ENCODE measurements around the gene GCLM. TPM values are rescaled to one million over a fixed set of nuclear protein-coding genes. Genes with fewer than 3 reads are reported as not detected.
A peak's percentile ranks its signal among the peaks of the same experiment; 100 is the strongest.
"Not testable (repeated sequence)": the region's sequence is repeated elsewhere in the genome, so short reads cannot be mapped to it uniquely, and the experiment has no call there.

The GCLM gene
- total RNA-seq, 2 donors from 2014 or later = 16.9 to 17.6 TPM

DNA sequence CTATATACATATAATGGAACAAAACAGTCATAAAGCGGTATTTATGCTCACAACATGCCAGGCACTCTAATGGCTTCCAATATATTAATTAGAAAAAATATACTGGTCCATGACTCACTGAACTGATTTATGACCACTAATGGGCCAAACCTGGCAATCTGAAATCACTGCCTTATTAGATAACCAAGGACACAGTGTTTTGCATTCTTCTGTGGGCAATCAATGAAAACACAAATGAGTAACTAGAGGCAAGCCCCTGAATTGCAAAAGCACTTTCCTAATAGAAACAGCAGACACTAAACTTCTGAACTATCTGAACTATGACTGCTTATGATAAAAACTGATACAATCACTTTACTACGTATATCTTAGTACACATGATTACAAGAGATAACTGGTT, 3.5 kb downstream of the GCLM start:
- Mint-ChIP-seq H3K36me3 (peaks cover 12 to 13% of the 10 kb centered on the region in 2 donors), H3K9me3 (peaks cover 0 to 4% of the 10 kb centered on the region in 2 donors), H3K27ac (no peak overlapping the region)
- ATAC-seq (no peak), DNase-seq (ENCODE audit: low spot score in 2 of 2) (no peak)

DNA sequence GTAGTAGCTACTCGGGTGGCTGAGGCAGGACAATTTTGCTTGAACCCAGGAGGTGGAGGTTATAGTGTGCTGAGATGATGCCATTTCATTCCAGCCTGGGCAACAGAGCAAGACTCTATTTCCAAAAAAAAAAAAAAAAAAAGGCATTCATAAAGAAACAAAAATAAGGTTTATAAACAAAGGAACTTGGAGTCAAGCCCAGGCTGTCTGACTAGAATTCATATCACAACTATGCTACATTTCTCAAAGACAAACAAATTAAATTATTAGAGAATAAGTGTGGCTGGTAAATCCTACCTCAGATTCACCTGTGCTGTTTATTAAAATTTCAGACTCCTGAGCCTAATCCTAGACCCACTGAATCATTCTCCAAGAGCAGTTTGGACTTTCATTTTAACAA, 4.2 kb downstream of the GCLM start:
- ATAC-seq = no peak
- DNase-seq (ENCODE audit: low spot score in 2 of 2) = no peak
- no peak overlapping the region for H3K27ac Mint-ChIP-seq
- peaks cover 10 to 11% of the 10 kb centered on the region in 2 donors for H3K36me3 Mint-ChIP-seq
- peaks cover 0 to 2% of the 10 kb centered on the region in 2 donors for H3K9me3 Mint-ChIP-seq

DNA sequence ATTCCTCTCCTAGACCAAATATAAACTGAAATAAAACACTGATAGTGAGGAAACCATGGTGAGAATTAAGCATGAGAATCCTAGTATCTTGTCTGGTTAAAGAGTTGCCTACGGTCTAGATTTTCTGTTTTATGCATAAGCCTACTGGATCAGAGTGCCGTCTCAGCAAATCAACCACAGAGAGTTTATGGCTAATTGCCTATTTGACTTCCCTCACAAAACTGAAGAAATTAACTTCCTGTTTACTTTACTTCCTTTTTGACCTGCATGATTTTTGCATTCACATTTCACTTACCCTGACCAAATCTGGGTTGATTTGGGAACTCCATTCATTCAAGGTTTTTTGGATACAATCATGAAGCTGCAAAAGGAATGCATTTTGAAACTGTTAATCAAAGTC, 5.0 kb downstream of the GCLM start:
- H3K36me3 Mint-ChIP-seq = peaks cover 6% of the 10 kb centered on the region in 2 donors
- ATAC-seq (no peak), DNase-seq (ENCODE audit: low spot score in 2 of 2) (no peak)
- no peak overlapping the region for H3K27ac Mint-ChIP-seq
- no peaks in the 10 kb centered on the region for H3K9me3 Mint-ChIP-seq

DNA sequence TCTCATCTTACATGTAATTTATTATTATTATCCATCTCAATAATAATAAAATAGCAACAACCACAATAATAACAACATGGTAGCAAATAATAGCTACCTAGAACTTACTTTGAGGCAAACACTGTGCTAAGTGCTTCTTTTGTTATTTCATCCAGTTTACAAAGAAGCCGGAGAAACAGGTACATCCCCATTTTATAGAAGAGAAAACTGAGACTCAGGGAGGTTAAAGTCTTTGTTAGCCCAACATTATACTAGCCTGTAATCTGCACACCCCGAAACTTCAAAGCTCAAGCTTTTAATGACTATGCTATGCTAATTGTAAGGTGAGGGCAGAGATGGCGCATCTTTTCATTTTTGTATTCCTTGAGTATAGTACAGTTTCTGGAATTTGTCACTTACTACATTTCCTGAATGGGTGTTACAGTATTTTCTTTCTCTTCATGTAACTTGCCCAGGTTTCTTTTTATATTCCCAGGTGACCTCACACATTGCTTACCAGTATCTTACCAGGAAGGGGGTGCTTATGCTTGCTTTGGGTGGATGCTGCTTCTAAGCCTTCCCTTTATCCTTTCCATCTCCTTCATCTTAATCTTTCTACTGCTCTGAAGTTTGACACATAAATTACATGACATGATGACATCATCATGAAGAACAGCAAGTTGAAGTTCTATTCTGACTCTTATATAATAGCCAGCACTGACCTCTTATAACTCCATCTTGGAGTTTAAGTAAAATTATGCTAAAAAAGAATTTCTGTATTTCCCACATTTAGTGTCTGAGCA, 8.3 kb downstream of the GCLM start:
- Mint-ChIP-seq H3K9me3 (no peaks in the 10 kb centered on the region), H3K36me3 (no peaks in the 10 kb centered on the region), H3K27ac (no peak overlapping the region)
- ATAC-seq (no peak), DNase-seq (ENCODE audit: low spot score in 2 of 2) (no peak)

DNA sequence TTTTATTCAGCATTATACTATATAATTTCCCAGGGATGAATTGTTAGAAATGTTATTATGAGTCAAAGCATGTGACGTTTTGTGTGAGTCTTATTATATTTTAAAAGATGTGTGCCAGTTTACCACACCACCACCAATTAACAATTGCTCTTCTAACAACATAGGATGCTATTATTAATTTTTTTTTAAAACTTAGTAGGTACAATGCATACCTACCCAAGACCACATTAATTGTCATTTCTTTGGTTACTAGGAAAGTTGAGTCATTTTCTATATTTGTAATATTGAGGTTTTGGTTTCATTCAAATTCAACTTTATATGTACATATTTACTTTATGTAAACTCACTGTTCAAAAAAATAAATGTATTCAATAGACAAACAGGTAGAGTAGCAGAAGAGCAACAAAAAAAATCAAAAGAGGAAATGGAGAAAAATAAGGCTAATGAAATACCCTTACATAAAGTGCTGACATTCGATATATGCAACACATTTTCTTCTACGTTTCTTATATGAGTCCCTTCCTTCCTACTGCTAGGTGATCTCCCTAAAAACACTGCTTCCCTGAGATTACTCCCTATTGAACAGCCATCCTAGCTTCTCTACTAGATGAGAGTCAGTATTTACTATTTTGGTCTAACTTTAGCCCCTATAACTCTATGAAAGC, 9.6 kb downstream of the GCLM start:
- DNase-seq (ENCODE audit: low spot score in 2 of 2) (no peak), ATAC-seq (no peak)
- H3K27ac Mint-ChIP-seq = no peak overlapping the region
- no peaks in the 10 kb centered on the region for H3K36me3 Mint-ChIP-seq
- H3K9me3 Mint-ChIP-seq = no peaks in the 10 kb centered on the region

DNA sequence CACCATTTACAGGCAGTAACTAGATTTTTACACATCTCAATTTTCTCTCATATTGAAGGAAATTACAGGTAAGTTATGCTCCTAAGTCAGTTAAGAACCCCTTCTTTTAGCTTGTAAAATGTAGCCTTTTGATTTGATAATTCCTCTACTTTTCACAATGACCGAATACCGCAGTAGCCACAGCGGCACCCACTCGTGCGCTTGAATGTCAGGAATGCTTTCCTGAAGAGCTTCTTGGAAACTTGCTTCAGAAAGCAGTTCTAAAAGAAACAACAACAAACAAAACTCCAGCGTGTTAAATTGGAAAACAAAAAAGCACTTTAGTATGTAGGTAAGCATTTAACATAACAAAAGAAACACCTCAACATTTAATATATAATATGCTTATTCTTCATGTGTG, 20.3 kb downstream of the GCLM start:
- ATAC-seq (no peak), DNase-seq (ENCODE audit: low spot score in 2 of 2) (no peak)
- H3K36me3 Mint-ChIP-seq = peaks cover 0 to 4% of the 10 kb centered on the region in 2 donors
- no peaks in the 10 kb centered on the region for H3K9me3 Mint-ChIP-seq
- H3K27ac Mint-ChIP-seq = no peak overlapping the region

DNA sequence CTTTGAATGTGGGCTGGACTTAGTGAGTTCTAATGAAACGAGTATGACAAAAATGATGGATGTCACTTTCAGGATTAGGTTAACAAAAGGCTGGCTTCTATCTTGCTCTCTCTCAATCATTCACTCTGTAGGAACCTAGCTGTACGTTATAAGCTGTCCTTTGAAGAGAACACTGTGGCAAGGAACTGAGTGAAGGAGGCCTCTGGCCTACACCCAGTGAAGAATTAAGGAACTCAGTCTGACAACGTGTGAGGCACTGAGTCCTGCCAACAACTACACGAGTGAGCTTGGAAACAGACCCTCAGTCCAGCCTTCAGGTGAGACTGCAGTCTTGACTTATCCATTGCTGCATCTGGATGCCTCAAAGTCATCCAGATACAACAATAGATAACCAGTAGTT, 27.0 kb downstream of the GCLM start:
- peaks cover 17 to 23% of the 10 kb centered on the region in 2 donors for H3K36me3 Mint-ChIP-seq
- DNase-seq (ENCODE audit: low spot score in 2 of 2) (no peak), ATAC-seq (no peak)
- H3K9me3 Mint-ChIP-seq = no peaks in the 10 kb centered on the region
- H3K27ac Mint-ChIP-seq = no peak overlapping the region

DNA sequence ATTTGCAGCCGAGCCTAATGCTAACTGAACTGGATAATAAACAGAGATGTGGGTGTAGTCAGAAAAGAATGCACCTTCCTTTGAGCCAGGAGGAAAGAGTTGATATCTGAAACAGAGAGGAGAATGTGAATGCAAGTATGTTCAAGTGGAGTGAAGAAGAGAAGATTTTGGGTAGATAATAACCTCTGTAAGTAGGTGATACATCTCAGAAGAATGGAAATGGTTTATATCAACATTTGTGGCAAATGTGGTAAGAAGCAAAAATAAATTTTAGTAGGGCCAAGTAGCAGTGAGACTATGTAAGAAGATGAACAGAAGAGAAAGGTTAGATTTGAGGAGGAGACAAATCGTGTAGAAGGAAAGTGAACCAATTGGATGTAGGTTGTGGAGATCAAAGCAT, 28.5 kb downstream of the GCLM start:
- no peak for ATAC-seq

DNA sequence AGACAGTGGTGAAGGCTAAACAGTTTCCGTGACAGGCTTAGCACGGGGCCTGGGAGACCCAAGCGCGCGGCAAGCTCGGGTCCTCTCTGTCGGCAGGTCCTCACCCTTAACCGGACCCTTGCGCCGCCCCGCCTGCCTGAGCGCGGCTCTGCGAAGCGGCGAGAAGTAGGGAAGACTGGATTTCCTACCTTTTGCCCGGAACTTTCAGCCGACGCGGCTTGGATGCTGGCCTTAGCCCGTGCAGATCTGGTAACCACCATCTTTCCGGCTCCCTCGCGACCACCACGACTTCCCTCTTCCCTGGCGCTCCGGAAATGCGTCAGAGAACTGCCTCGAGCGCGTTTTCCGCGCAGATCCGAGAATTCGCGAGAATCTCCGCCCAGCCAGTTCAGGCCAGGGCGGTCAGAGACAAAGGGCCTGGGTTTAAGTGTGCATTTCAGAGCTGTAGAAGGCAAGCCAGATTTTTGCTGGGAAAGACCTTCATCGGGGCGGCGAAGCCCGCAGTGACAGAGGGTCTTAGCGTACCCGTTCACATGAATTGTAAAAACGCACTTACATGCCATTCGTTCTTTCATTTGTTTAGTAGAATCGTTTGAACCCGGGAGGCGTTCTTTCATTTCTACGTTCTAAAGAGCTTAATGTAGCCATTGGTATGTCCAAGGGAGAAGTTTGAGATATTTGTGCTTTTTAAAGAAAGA, 30.2 kb downstream of the GCLM start, which contains the start of gene DNTTIP2:
Gene DNTTIP2, minus strand, starts transcription at position 318 of the 698 bp plus-strand sequence. Its CDS starts 58 bp downstream, at position 260.
- no peaks in the 10 kb centered on the region for H3K9me3 Mint-ChIP-seq
- peaks cover 38 to 45% of the 10 kb centered on the region in 2 donors for H3K36me3 Mint-ChIP-seq

More for the DNA sequence above, 28.5 kb downstream of the GCLM start:
- peak overlapping the region in 1 of 2 donors; percentile 4 for H3K27ac Mint-ChIP-seq
- H3K36me3 Mint-ChIP-seq = peaks cover 30 to 36% of the 10 kb centered on the region in 2 donors
- no peaks in the 10 kb centered on the region for H3K9me3 Mint-ChIP-seq
- DNase-seq (ENCODE audit: low spot score in 2 of 2) = no peak

DNA sequence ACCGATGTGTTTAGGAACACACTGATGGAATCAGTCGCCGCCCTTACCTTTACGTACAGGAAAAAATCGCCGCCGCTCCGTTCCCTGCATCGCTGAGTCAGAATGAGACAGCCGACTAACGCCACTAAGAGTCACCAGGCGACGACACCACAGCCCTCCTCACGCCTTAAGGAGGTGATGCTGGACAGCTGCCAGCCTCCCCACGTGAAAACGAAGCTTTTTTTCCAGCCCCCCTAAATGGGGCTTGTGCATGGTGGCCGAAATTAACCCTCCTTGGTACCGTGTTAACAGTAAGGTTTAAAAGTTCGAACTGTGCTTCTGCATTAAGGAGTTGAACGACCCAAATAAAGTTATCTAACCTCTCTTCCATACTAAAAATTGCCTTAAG, 30.7 kb downstream of the GCLM start:
- H3K9me3 Mint-ChIP-seq = no peaks in the 10 kb centered on the region
- peaks cover 41 to 49% of the 10 kb centered on the region in 2 donors for H3K36me3 Mint-ChIP-seq
- DNase-seq (ENCODE audit: low spot score in 2 of 2) (peak; percentile 48 to 76), ATAC-seq (peak; percentile 66 to 89)
- H3K27ac Mint-ChIP-seq = peak overlapping the region; percentile 99 to 100

More for the DNA sequence above, 30.2 kb downstream of the GCLM start, which contains the start of gene DNTTIP2:
- DNase-seq (ENCODE audit: low spot score in 2 of 2) = peak; percentile 85 to 92
- peak; percentile 92 to 94 for ATAC-seq
- peak within 1 kb of the TSS; percentile 99 to 100 for H3K27ac Mint-ChIP-seq

DNA sequence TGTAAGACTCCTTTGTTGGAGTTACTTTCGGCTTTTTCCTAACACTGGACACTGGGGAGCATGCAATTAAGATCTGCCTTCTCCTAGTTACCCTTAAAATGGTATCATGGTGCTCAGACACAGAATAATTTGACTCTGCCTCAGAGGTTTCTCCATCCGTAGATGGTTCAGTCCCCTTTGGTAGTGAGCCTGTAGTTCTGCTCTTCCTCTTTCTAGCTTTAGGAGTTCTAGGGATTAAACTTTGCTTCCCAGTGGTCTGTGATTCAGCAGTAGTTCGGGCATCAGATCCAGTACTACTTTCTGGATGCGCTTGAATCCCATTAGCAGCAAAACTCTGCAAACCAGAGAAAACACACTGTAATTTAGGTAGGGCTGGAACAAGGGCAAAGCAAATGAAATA, 31.7 kb downstream of the GCLM start:
- peak overlapping the region; percentile 56 to 100 for H3K27ac Mint-ChIP-seq
- DNase-seq (ENCODE audit: low spot score in 2 of 2) (no peak), ATAC-seq (no peak)
- H3K36me3 Mint-ChIP-seq = peaks cover 41 to 49% of the 10 kb centered on the region in 2 donors
- no peaks in the 10 kb centered on the region for H3K9me3 Mint-ChIP-seq

DNA sequence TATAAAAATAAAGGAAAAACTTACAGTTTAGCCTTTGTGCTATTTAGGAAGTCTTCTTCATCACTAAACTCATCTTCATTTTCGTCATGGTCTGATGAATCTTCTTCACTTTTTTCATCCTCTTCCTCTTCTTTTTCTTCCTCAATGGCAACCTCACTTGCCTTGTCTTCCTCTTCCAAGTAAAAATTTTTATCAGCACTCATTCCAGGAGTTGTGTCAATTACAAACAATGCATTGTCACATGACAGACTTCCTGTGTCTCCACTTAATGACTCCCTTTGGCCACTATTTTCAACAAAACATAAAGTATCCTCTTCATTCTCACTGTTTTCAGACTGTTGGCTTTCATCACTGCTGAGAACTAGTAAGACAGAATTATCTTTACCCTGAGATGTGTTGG, 33.0 kb downstream of the GCLM start:
- DNase-seq (ENCODE audit: low spot score in 2 of 2) = no peak
- Mint-ChIP-seq H3K36me3 (peaks cover 41 to 49% of the 10 kb centered on the region in 2 donors), H3K27ac (peak overlapping the region; percentile 11 to 100), H3K9me3 (no peaks in the 10 kb centered on the region)
- no peak for ATAC-seq

DNA sequence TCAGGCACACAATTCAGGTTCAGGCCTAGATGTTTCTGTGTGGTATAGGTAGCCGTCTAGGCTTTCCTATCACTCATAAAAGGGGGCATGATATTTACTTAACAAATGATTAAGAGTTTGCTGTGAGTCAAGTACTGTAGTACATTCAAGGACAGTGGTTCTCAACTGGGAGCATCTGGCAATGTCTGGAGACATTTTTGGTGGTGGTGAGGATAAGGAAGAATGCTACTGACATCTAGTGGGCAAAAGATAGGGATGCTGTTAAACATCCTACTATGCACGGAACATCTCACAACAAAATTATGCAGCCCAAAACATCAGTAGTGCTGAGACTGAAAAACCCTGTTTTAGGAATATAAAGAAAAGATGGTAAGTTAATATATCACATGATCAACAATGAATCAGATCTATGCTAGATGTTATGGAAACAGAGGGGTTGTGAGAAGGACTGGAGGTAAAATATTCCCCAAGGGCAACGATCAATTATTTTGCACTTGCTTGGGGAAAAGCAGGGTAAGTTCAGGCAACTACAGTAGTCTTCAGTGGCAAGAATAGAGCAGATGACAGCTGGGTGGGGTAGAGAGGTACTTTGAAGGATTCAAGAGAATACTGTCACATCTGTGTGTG, 35.1 kb downstream of the GCLM start:
- DNase-seq (ENCODE audit: low spot score in 2 of 2) (no peak), ATAC-seq (peak in 1 of 2 donors; percentile 12)
- peaks cover 40 to 42% of the 10 kb centered on the region in 2 donors for H3K36me3 Mint-ChIP-seq
- H3K9me3 Mint-ChIP-seq = no peaks in the 10 kb centered on the region
- peak overlapping the region; percentile 26 to 46 for H3K27ac Mint-ChIP-seq

DNA sequence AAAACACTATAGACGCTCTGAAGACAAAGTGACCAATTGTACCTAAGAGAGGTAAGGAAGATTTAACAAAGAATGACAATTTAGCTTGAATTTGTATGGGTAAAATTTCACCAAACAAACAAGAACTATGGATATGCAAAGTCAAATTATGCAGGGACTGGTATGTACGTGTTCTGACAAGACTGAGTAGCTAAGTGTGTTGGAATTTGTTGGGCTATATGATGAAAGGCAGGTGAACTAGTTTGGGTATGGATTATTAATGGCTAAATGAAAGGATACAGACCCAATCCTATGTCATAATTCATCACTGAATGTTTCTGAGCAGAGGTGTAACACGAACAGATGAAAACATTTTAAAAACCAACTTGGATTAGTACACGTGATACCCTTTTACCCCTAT, 37.9 kb downstream of the GCLM start:
- H3K36me3 Mint-ChIP-seq = peaks cover 16 to 21% of the 10 kb centered on the region in 2 donors
- H3K9me3 Mint-ChIP-seq = no peaks in the 10 kb centered on the region
- DNase-seq (ENCODE audit: low spot score in 2 of 2) (no peak), ATAC-seq (no peak)
- peak overlapping the region in 1 of 2 donors; percentile 13 for H3K27ac Mint-ChIP-seq

DNA sequence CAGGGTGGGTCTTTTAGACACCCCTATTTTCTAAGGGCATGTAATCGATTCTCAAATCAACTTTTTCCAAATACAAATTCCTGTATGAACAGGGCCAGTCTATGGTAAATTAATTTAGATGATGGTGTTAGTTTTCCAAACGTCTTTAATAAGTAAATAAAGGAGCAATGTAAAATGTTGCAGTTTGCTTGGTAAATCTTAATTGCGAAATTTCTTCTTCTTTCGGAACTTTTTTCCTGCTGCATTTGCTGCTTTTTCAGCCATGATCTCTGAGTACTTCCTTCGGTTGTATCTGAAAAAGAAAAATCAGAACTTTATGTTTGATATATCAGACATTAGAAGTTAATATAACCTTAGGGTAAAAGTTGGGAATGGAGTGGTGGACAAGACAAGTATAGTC, 39.6 kb downstream of the GCLM start:
- no peaks in the 10 kb centered on the region for H3K9me3 Mint-ChIP-seq
- no peak overlapping the region for H3K27ac Mint-ChIP-seq
- no peak for DNase-seq (ENCODE audit: low spot score in 2 of 2)

DNA sequence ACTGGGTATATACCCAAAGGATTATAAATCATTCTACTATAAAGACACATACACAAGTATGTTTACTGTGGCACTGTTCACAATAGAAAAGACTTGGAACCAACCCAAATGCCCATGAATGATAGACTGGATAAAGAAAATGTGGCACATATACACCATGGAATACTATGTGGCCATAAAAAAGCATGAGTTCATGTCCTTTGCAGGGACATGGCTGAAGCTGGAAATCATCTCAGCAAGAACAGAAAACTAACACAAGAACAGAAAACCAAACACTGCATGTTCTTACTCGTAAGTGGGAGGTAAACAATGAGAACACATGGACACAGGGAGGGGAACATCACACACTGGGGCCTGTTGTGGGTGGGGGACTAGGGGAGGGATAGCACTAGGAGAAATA, 40.7 kb downstream of the GCLM start:
- not testable (repeated sequence) for DNase-seq (ENCODE audit: low spot score in 2 of 2); H3K9me3 Mint-ChIP-seq; H3K36me3 Mint-ChIP-seq; H3K27ac Mint-ChIP-seq; ATAC-seq

More for the DNA sequence above, 39.6 kb downstream of the GCLM start:
- H3K36me3 Mint-ChIP-seq = peaks cover 10 to 15% of the 10 kb centered on the region in 2 donors
- no peak for ATAC-seq

Data from activated naive CD4-positive, alpha-beta T cell treated with anti-CD3 and anti-CD28 coated beads, Interleukin-2, amount 50 U/mL, for 72 hours (primary cell).